Caki2 (cell line): ENCODE measurements around the gene DCUN1D5. TPM values are rescaled to one million over a fixed set of nuclear protein-coding genes. Genes with fewer than 3 reads are reported as not detected.

Experiments
- DNase-seq: peaks from one replicate; pipeline ENCODE4 v3.0.0-alpha.2; 2015; ENCODE audit warnings: low read depth
- in situ Hi-C: cut with HindIII; loops from 2 replicates; pipeline ENCODE4 v1.10.0; 2016; ENCODE audit warnings: low sequenced_read_pairs, low pct_unique_long_range_greater_than_20kb, mixed read lengths
- total RNA-seq: library from RNA; depleted of rRNA; stranded (reverse); fragments of >200 nt; shearing (Covaris generic); gene quantifications from 2 replicates; pipeline ENCODE4 v1.2.3, GENCODE V29; 2014; ENCODE audit warnings: low replicate concordance; rRNA removed

The DCUN1D5 gene
- total RNA-seq, 1 experiment from 2014 or later: 66.1 TPM

- in situ Hi-C loops: no loop called here
- no peak for DNase-seq
These were observed 78.5 kb downstream of the DCUN1D5 start for GRCh38 chr11:103013421-103013820.

Other genes starting within 250 kb of the DCUN1D5 start
- not detected in 2 replicates for gene MMP3, start 248.6 kb downstream of the DCUN1D5 start, total RNA-seq
- gene MMP12, start 217.2 kb downstream of the DCUN1D5 start, total RNA-seq: not detected in 2 replicates
- not detected in 2 replicates for gene MMP13, start 136.4 kb downstream of the DCUN1D5 start, total RNA-seq
- gene DYNC2H1, start 17.3 kb upstream of the DCUN1D5 start, total RNA-seq: 0.32 and 18.6 TPM in 2 replicates